GM20000 (cell line): ENCODE measurements around the gene SYTL3.

Source experiments
- DNase-seq: peaks from one replicate; pipeline ENCODE4 v3.0.0; 2012; ENCODE audit warnings: low spot score
- TF ChIP-seq, protein P1 (sequence below): IDR thresholded peaks from 2 replicates; pipeline ENCODE4 v1.5.1; 2012; ENCODE audit warnings: mild to moderate bottlenecking, control low read depth; ENCODE audit errors: extremely low read depth, missing control alignments

SYTL3 gene

GRCh38 chr6:158619922-158620801, 29.7 kb upstream of the SYTL3 start:
- DNase-seq = no peak
- TF ChIP-seq, protein P1, sequence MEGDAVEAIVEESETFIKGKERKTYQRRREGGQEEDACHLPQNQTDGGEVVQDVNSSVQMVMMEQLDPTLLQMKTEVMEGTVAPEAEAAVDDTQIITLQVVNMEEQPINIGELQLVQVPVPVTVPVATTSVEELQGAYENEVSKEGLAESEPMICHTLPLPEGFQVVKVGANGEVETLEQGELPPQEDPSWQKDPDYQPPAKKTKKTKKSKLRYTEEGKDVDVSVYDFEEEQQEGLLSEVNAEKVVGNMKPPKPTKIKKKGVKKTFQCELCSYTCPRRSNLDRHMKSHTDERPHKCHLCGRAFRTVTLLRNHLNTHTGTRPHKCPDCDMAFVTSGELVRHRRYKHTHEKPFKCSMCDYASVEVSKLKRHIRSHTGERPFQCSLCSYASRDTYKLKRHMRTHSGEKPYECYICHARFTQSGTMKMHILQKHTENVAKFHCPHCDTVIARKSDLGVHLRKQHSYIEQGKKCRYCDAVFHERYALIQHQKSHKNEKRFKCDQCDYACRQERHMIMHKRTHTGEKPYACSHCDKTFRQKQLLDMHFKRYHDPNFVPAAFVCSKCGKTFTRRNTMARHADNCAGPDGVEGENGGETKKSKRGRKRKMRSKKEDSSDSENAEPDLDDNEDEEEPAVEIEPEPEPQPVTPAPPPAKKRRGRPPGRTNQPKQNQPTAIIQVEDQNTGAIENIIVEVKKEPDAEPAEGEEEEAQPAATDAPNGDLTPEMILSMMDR = no peak

DNA sequence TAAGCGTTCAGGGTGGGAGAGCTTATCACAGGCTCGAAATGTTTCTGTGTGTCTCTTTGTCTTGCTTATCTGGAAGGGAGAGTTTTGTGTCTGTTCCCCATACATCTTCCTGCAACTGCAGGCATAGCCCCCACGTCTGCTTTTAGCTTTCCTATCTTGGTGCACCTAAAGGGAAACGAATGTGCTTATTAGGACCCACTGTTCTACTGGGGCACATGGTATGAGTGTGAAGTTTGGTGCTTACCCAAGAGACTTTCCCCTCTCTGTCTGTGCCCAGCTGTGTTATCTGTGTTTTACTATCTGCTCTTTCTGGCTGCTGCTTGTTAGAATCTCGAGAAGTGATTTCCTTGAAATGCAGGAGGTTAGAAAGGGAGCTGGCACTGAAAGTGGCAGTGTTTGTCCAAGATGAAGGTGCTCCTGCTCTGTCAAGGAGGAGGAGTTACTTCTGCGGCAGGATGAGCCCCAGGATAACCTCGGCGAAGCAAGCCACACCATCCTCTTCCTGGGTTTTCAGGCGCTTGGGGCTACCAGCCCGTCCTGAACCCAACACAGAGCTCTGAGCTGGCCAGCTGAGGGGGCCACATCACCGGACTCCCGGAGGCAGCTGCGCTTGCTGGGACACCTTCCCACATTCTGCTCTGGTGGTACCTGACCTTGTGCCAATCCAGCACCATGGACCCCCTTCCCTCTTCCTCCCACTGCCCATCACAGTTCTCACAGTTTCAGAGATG, 28.7 kb upstream of the SYTL3 start:
- no peak for DNase-seq
- TF ChIP-seq, protein P1 = no peak

DNA sequence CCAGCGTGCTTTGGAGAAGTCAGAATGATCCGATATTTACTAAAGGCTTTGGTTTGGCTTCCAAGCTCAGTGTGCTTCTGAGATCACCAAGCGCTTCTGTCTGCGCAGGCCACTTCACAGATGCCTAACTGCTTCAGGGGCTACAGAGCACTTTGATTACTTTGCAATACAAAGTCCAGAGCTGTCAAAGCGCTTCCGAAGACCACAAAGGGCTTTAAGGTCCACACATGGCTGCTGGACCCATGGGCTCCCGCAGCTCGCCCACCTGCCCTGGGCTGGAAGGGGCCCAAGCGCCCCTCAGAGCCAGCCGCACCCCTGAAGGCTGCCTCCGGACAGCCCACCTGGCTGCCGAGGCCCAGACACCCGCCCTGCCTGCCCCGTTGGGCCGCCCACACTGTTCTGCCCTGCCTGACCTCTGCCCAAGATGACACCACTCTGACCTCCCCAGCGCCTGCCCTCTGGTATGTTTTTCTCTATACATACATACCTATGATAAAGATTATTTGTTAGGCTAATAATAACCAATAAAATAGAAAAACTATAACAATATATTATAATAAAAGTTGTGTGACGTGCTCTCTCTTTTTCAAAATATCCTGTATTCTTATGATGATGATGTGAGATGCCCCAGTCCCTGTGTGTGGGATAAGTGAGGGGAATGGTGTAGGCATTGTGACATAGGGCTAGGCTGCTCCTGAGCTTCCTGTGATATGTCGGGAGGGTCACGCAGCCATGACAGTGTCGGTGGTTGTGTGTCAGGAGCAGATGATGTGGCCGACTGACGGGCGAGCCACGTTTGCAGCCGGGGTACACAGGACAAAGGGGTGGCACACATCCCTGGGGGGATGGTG, 27.9 kb upstream of the SYTL3 start:
- DNase-seq = no peak

GRCh38 chr6:158622545-158623190, 27.2 kb upstream of the SYTL3 start:
- DNase-seq = peak; percentile 53
- TF ChIP-seq, protein P1 = no peak

More for the DNA sequence above, 27.9 kb upstream of the SYTL3 start:
- TF ChIP-seq, protein P1 = no peak

DNA sequence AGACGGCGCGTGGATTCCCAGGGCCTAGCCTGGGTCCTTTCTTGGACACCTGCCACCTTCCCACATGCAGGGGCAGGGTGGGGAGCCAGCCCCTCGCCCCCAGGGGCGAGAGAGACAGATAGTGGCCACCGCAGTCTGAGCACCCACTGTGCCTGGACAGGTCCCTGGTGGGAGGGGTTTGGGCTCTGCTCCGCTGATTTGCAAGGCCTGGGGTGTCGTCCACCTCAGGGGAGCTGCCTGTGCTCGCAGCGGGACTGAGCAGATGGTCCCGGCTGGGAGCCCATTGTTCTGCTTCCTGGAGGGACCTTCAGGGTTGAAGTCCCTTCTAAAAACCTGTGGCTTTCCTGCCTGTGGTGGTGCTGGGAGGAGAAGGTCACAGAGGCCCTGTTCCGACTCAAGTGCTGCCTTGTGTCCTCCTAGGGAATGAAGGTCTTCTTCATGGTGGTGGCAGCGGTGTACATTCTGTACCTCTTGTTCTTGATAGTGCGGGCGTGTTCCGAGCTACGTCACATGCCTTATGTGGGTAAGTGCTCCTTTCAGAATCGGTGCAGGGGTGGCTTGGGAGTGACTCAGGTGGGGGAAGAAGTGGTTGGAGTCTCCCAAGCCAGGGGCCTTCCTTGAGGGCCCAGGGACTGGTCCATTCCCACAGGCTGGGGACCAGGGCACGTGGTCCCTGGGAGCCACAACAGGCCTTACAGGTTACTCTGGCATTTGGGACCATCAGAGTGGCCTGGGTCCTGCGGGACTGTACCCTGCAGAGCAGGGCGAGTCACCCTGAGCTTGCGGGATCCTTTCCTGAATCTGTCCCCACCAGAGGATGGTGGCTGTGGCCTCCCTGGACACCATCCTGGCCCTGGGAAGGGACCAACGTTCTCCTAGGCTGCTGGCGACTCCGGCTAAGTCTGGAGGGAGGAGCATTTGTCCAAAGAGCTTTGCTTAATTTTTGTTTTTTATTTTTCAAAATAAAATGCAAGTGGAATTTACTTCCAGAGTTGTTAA, 24.9 kb upstream of the SYTL3 start:
- TF ChIP-seq, protein P1 = no peak
- DNase-seq = no peak

GRCh38 chr6:158625881-158626305, 24.0 kb upstream of the SYTL3 start:
- DNase-seq = no peak
- TF ChIP-seq, protein P1 = no peak
